ENCODE measurements around the gene PACSIN2. TPM values are rescaled to one million over a fixed set of nuclear protein-coding genes. Genes with fewer than 3 reads are reported as not detected.

Gene PACSIN2
- total and polyA plus RNA-seq, 7 donors: 44.2 to 126 (median 52.3) TPM

DNA sequence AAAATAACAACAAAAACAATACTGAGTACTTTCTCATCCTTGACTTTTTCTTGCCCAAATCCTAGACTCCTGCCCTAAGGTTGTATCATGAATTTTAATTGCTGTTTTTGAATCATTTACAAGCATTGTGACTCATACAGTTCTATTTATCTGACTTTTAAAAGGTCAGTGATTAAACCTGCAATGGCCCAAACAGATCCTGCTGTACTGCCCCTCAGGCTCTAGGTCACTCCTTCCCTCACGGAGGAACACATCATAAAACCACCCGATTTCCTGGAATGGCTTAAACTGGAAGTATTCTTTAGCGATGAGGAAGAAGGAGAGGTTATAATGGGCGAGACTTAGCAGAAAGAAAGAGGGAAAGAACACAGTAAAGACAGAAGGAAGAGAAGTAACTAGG lies 170.2 kb downstream of the PACSIN2 start:
- H3K9me3 ChIP-seq: no peaks in the 10 kb centered on the region
- H3K4me3 ChIP-seq: no peak overlapping the region
- H3K27ac ChIP-seq: no peak overlapping the region
- H3K4me1 ChIP-seq: peaks cover 0 to 13% (median 13%) of the 10 kb centered on the region in 4 donors
- no peak for TF ChIP-seq CTCF (IDR thresholded peaks at IDR 0.05)
- peaks cover 0 to 48% (median 14%) of the 10 kb centered on the region in 4 donors for H3K36me3 ChIP-seq
- intact Hi-C loops (cut with DNase I): loop anchor here (10.0 kb wide), 1 partner anchor 60 kb away; no protein-coding TSS in a partner anchor
- no peaks in the 10 kb centered on the region for H3K27me3 ChIP-seq
- DNase-seq: no peak
- 14 to 46% methylated on average over 4 of the region's 4 CpGs for WGBS, 2 donors

GRCh38 chr22:42842658-42843370 lies 172.1 kb downstream of the PACSIN2 start:
- H3K4me1 ChIP-seq: peaks cover 0 to 13% (median 0%) of the 10 kb centered on the region in 4 donors
- no peaks in the 10 kb centered on the region for H3K27me3 ChIP-seq
- peak overlapping the region in 1 of 4 donors; percentile 6 for H3K27ac ChIP-seq
- WGBS, 2 donors: 43 to 76% methylated on average over 14 of the region's 14 CpGs
- no peak overlapping the region for H3K4me3 ChIP-seq
- intact Hi-C loops (cut with DNase I): loop anchor here (10.0 kb wide), 1 partner anchor 58 kb away; no protein-coding TSS in a partner anchor
- no peak for DNase-seq
- TF ChIP-seq POLR2AphosphoS5 (IDR thresholded peaks at IDR 0.05): no peak
- no peaks in the 10 kb centered on the region for H3K9me3 ChIP-seq
- peaks cover 0 to 60% (median 14%) of the 10 kb centered on the region in 4 donors for H3K36me3 ChIP-seq

DNA sequence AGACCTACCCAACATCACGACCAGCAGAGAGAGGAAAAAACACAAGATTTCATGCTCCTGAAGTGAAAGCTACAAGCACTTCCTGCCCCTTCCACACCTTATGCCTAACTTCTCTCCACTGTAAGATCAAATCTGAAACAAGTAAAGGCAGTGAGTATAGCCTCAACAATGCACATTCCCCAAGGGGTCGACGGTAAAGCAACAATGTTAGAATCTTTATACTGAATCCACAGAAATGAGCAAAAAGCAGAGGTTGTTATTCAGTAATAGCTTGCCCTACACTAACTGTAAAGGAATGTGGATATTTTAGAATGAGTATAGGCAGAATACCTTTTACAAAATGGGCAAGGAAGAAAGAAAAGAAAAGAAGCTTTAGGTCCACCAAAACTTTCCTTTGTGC lies 173.5 kb downstream of the PACSIN2 start:
- intact Hi-C loops (cut with DNase I): loop anchor here (10.0 kb wide), 1 partner anchor 57 kb away; no protein-coding TSS in a partner anchor
- DNase-seq: no peak
- TF ChIP-seq EP300 (IDR thresholded peaks at IDR 0.05) (no peak), POLR2AphosphoS5 (IDR thresholded peaks at IDR 0.05) (no peak), CTCF (IDR thresholded peaks at IDR 0.05) (no peak), POLR2A (IDR thresholded peaks at IDR 0.05) (no peak)
- 58 to 75% methylated on average over 3 of the region's 3 CpGs for WGBS, 2 donors
- Histone ChIP-seq H3K27ac (no peak overlapping the region), H3K9me3 (no peaks in the 10 kb centered on the region), H3K27me3 (no peaks in the 10 kb centered on the region), H3K36me3 (peaks cover 0 to 58% (median 11%) of the 10 kb centered on the region in 4 donors), H3K4me1 (peaks cover 0 to 13% (median 0%) of the 10 kb centered on the region in 4 donors), H3K4me3 (no peak overlapping the region)

- intact Hi-C loops (cut with DNase I): no loop called here
- Histone ChIP-seq H3K4me1 (no peaks in the 10 kb centered on the region), H3K36me3 (peaks cover 0 to 74% (median 21%) of the 10 kb centered on the region in 4 donors), H3K4me3 (no peak overlapping the region), H3K27me3 (no peaks in the 10 kb centered on the region), H3K9me3 (no peaks in the 10 kb centered on the region), H3K27ac (no peak overlapping the region)
- TF ChIP-seq POLR2A (IDR thresholded peaks at IDR 0.05): no peak
- TF ChIP-seq CTCF (IDR thresholded peaks at IDR 0.05): no peak
- DNase-seq: no peak
- 95% methylated on average over 4 of the region's 4 CpGs for WGBS, 2 donors
These were observed 177.4 kb downstream of the PACSIN2 start for GRCh38 chr22:42837556-42837955.

GRCh38 chr22:42836026-42836425 lies 178.9 kb downstream of the PACSIN2 start:
- no peak overlapping the region for H3K27ac ChIP-seq
- 98% methylated on average over 5 of the region's 5 CpGs for WGBS, 2 donors
- intact Hi-C loops (cut with DNase I): no loop called here
- DNase-seq: no peak
- no peaks in the 10 kb centered on the region for H3K27me3 ChIP-seq
- H3K4me1 ChIP-seq: no peaks in the 10 kb centered on the region
- H3K36me3 ChIP-seq: peaks cover 8 to 84% (median 29%) of the 10 kb centered on the region in 4 donors
- H3K9me3 ChIP-seq: no peaks in the 10 kb centered on the region
- no peak overlapping the region for H3K4me3 ChIP-seq
- TF ChIP-seq POLR2AphosphoS5 (IDR thresholded peaks at IDR 0.05): no peak
- no peak for TF ChIP-seq EP300 (IDR thresholded peaks at IDR 0.05)
- TF ChIP-seq POLR2A (IDR thresholded peaks at IDR 0.05): no peak
- TF ChIP-seq CTCF (IDR thresholded peaks at IDR 0.05): no peak

Data from sigmoid colon (tissue), 7 donors.